SK-N-SH (cell line): ENCODE measurements around the gene CPT1C. TPM values are rescaled to one million over a fixed set of nuclear protein-coding genes. Genes with fewer than 3 reads are reported as not detected.
"Not testable (repeated sequence)": the region's sequence is repeated elsewhere in the genome, so short reads cannot be mapped to it uniquely, and the experiment has no call there.

ENCODE experiments used
- CTCF ChIA-PET: fragments of 300-600, 350-600 bp; formaldehyde crosslinking; extraction: SDS; loops from one replicate; lab custom pipeline; 2021; lab: Yijun Ruan, JAX
- POLR2A ChIA-PET: fragments of 350-600 bp; sonication (Branson Sonifier 250); formaldehyde crosslinking; extraction: SDS; loops from one replicate; lab custom pipeline; 2020; ENCODE audit warnings: antibody characterized with exemption, inconsistent platforms; lab: Yijun Ruan, JAX
- DNase-seq: peaks from one replicate; pipeline ENCODE4 v3.0.0; 2012
- H2AFZ ChIP-seq: fragments of 200-600 bp; sonication (generic); 2 replicates; pipeline ENCODE4 v1.8.1; 2016; ENCODE audit warnings: antibody characterized with exemption, mild to moderate bottlenecking, low read depth
- H3F3A ChIP-seq: fragments of 200-600 bp; sonication (generic); replicated peaks from 2 replicates; pipeline ENCODE3; 2016; ENCODE audit warnings: antibody characterized with exemption, mild to moderate bottlenecking; ENCODE audit not compliant: insufficient read depth
- H3K27ac ChIP-seq, 2 experiments: fragments of 200-500 bp in 1 of 2; fragments of 200-600 bp in 1 of 2; sonication (Bioruptor generic) in 1 of 2; sonication (generic), shearing (Covaris generic) in 1 of 2; 2 replicates each; pipeline versions ENCODE4 v1.5.1 to v1.6.1; 2014 to 2016; ENCODE audit warnings: low read depth in 2 of 2, inconsistent platforms in 1 of 2, low read length in 1 of 2, mild to moderate bottlenecking in 1 of 2, mixed read lengths in 1 of 2
- H3K27me3 ChIP-seq: fragments of 200-600 bp; sonication (generic), shearing (Covaris generic); 2 replicates; pipeline ENCODE4 v1.6.1; 2016; ENCODE audit warnings: mixed run types; ENCODE audit not compliant: insufficient read depth
- H3K36me3 ChIP-seq, 2 experiments: fragments of 200-500 bp in 1 of 2; fragments of 200-600 bp in 1 of 2; sonication (Bioruptor generic) in 1 of 2; sonication (generic) in 1 of 2; replicated peaks in 1 of 2; 2 replicates each; pipeline versions ENCODE3 to v1.5.1; 2014 to 2016; ENCODE audit warnings: low read length in 1 of 2, mild to moderate bottlenecking in 1 of 2; ENCODE audit not compliant: insufficient read depth in 2 of 2, control insufficient read depth in 1 of 2
- H3K4me1 ChIP-seq, 2 experiments: fragments of 200-500 bp in 1 of 2; fragments of 200-600 bp in 1 of 2; sonication (Bioruptor generic) in 1 of 2; sonication (generic), shearing (Covaris generic) in 1 of 2; 2 replicates each; pipeline versions ENCODE4 v1.5.1 to v1.6.1; 2014 to 2016; ENCODE audit warnings: low read depth in 1 of 2, low read length in 1 of 2, mixed run types in 1 of 2; ENCODE audit not compliant: insufficient read depth in 2 of 2, control insufficient read depth in 1 of 2
- H3K4me2 ChIP-seq: fragments of 200-600 bp; sonication (generic), shearing (Covaris generic); 2 replicates; pipeline ENCODE4 v1.6.1; 2017; ENCODE audit warnings: mixed run types
- H3K4me3 ChIP-seq, 2 experiments: fragments of 200-500 bp in 1 of 2; fragments of 200-600 bp in 1 of 2; sonication (Bioruptor generic) in 1 of 2; sonication (generic), shearing (Covaris generic) in 1 of 2; 2 replicates each; pipeline versions ENCODE4 v1.5.1 to v1.8.1; 2014 to 2016; ENCODE audit warnings: low read depth in 2 of 2, inconsistent platforms in 1 of 2, low read length in 1 of 2, mild to moderate bottlenecking in 1 of 2, mixed read lengths in 1 of 2, moderate library complexity in 1 of 2
- H3K79me2 ChIP-seq: fragments of 200-600 bp; sonication (generic); 2 replicates; pipeline ENCODE4 v1.8.1; 2017; ENCODE audit warnings: mild to moderate bottlenecking; ENCODE audit not compliant: insufficient read depth
- H3K9ac ChIP-seq: fragments of 200-600 bp; sonication (generic); 2 replicates; pipeline ENCODE4 v1.6.1; 2017; ENCODE audit warnings: mixed run types
- H3K9me2 ChIP-seq: fragments of 200-600 bp; sonication (generic); 2 replicates; pipeline ENCODE4 v1.6.1; 2017; ENCODE audit warnings: mixed run types
- H3K9me3 ChIP-seq: fragments of 200-600 bp; sonication (generic); 2 replicates; pipeline ENCODE4 v1.6.1; 2017; ENCODE audit warnings: mixed run types, mild to moderate bottlenecking, moderate library complexity
- H4K20me1 ChIP-seq: fragments of 200-600 bp; sonication (generic); 2 replicates; pipeline ENCODE4 v1.6.1; 2017; ENCODE audit warnings: mild to moderate bottlenecking, mixed run types; ENCODE audit not compliant: insufficient read depth
- CHD2 ChIP-seq: fragments of 150-350 bp; IDR thresholded peaks from 2 replicates; pipeline ENCODE4 v1.6.1; 2018; ENCODE audit warnings: low read length; ENCODE audit not compliant: partially characterized antibody
- EZH2phosphoT487 ChIP-seq: fragments of 200-600 bp; sonication (generic); IDR thresholded peaks from 2 replicates; pipeline ENCODE4 v1.6.1; 2017; ENCODE audit warnings: low read depth, mixed run types, mild to moderate bottlenecking, antibody characterized with exemption, moderate library complexity, borderline replicate concordance
- GATA2 ChIP-seq: sonication (generic); formaldehyde crosslinking; IDR thresholded peaks from 2 replicates; pipeline ENCODE4 v1.5.0; 2020; ENCODE audit warnings: mild to moderate bottlenecking, missing genetic modification reagents
- MAX ChIP-seq: IDR thresholded peaks from 2 replicates; pipeline ENCODE4 v1.4.0; 2012; ENCODE audit warnings: low read depth
- MEF2A ChIP-seq: IDR thresholded peaks from 2 replicates; pipeline ENCODE4 v1.4.0; 2012; ENCODE audit warnings: low read depth, borderline replicate concordance
- NRF1 ChIP-seq: IDR thresholded peaks from 2 replicates; pipeline ENCODE4 v1.6.1; 2012; ENCODE audit warnings: low read depth, mild to moderate bottlenecking, low read length
- REST ChIP-seq: IDR thresholded peaks from 2 replicates; pipeline ENCODE4 v1.6.1; 2012; ENCODE audit warnings: mild to moderate bottlenecking, low read depth, low read length, moderate library complexity
- RFX5 ChIP-seq: IDR thresholded peaks from 2 replicates; pipeline ENCODE4 v1.6.1; 2012; ENCODE audit warnings: mild to moderate bottlenecking, improper control_type of control experiment, low read length
- RXRA ChIP-seq: IDR thresholded peaks from 2 replicates; pipeline ENCODE4 v1.4.0; 2012; ENCODE audit warnings: low read depth, mild to moderate bottlenecking, borderline replicate concordance
- SMC3 ChIP-seq: IDR thresholded peaks from 2 replicates; pipeline ENCODE4 v1.6.1; 2012; ENCODE audit warnings: low read depth, low read length, improper control_type of control experiment
- TAF1 ChIP-seq: IDR thresholded peaks from 2 replicates; pipeline ENCODE4 v1.6.1; 2012; ENCODE audit warnings: low read depth, mild to moderate bottlenecking, low read length, moderate library complexity, borderline replicate concordance
- TEAD4 ChIP-seq: IDR thresholded peaks from 2 replicates; pipeline ENCODE4 v1.4.0; 2012; ENCODE audit warnings: mild to moderate bottlenecking, borderline replicate concordance; ENCODE audit not compliant: insufficient read depth
- WGBS: methylation state at CpG from one replicate; pipeline ENCODE4 v1.1.6; 2017; ENCODE audit warnings: low lambda C conversion rate; 5-methylcytosine and 5-hydroxymethylcytosine counted together
- polyA plus RNA-seq, 3 experiments: library from polyadenylated mRNA; depleted of rRNA; stranded (reverse); fragments of >200 nt; gene quantifications; 2 replicates each; pipeline ENCODE4 v1.2.3, GENCODE V29; 2012

CPT1C gene
- polyA plus RNA-seq, 1 of the 3 experiments (the other 2 are of a cell fraction) = 139 TPM

- no peak overlapping the region for H3K9ac ChIP-seq
- H3K9me3 ChIP-seq = no peaks in the 10 kb centered on the region
- H3K27ac ChIP-seq = no peak overlapping the region
- CTCF ChIA-PET = interaction anchor here (0.6 to 2.2 kb wide), 2 partner anchors 9 to 242 kb away, joined by 3 to 9 read pairs; no protein-coding TSS in a partner anchor
- H3K36me3 ChIP-seq = no peaks in the 10 kb centered on the region
- H3K27me3 ChIP-seq = no peaks in the 10 kb centered on the region
- POLR2A ChIA-PET = no interaction called here
- H3K4me3 ChIP-seq = no peak overlapping the region
- H4K20me1 ChIP-seq = no peaks in the 10 kb centered on the region
- WGBS = 77% methylated on average over 6 of the region's 6 CpGs
- no peaks in the 10 kb centered on the region for H3K79me2 ChIP-seq
- no peak overlapping the region for H3K4me2 ChIP-seq
- no peaks in the 10 kb centered on the region for H3F3A ChIP-seq
- no peak for DNase-seq
- no peaks in the 10 kb centered on the region for H3K4me1 ChIP-seq
- no peaks in the 10 kb centered on the region for H3K9me2 ChIP-seq
- TF ChIP-seq TAF1 (no peak), EZH2phosphoT487 (no peak), RXRA (no peak), SMC3 (no peak), NRF1 (no peak), GATA2 (CRISPR knock-in tag) (no peak), REST (no peak), CHD2 (no peak), MEF2A (no peak), TEAD4 (no peak), MAX (no peak), RFX5 (no peak)
- no peak overlapping the region for H2AFZ ChIP-seq
Measured at GRCh38 chr19:49718991-49719390, 28.1 kb downstream of the CPT1C start.

GRCh38 chr19:49719420-49719819 is 28.5 kb downstream of the CPT1C start:
- H3K4me2 ChIP-seq, H3K4me1 ChIP-seq, H3K27ac ChIP-seq, H3F3A ChIP-seq, H3K36me3 ChIP-seq, H3K4me3 ChIP-seq, H3K79me2 ChIP-seq, POLR2A ChIA-PET, H3K27me3 ChIP-seq, H3K9me3 ChIP-seq, H2AFZ ChIP-seq, H3K9ac ChIP-seq, DNase-seq, CTCF ChIA-PET, H3K9me2 ChIP-seq, H4K20me1 ChIP-seq: not testable (repeated sequence)
- 90% methylated on average over 22 of the region's 22 CpGs for WGBS
